Measurements from ENCODE around the gene SORBS2.

- TF ChIP-seq CTCF (conservative IDR thresholded peaks at IDR 0.05; ENCODE audit: low read length) (no peak), EZH2phosphoT487 (IDR thresholded peaks at IDR 0.05; ENCODE audit: borderline replicate concordance) (no peak)
Measured at GRCh38 chr4:185711726-185712125, 100.3 kb downstream of the SORBS2 start.

Measured in Loucy (cell line).